Hindlimb muscle (tissue), 1 donor: ENCODE measurements around the gene TMEM150C. TPM values are rescaled to one million over a fixed set of nuclear protein-coding genes. Genes with fewer than 3 reads are reported as not detected.
A peak's percentile ranks its signal among the peaks of the same experiment; 100 is the strongest.
"Not testable (repeated sequence)": the region's sequence is repeated elsewhere in the genome, so short reads cannot be mapped to it uniquely, and the experiment has no call there.

ENCODE experiments used
- DNase-seq: peaks from one replicate; pipeline ENCODE4 v3.0.0-alpha.2; 2013
- polyA plus RNA-seq: library from polyadenylated mRNA; unstranded; fragments of 120-200 nt; gene quantifications from one replicate; pipeline ENCODE4 v1.2.1, GENCODE V29; 2013; ENCODE audit not compliant: insufficient read length

TMEM150C gene
- polyA plus RNA-seq, 1 donor: 3.5 TPM

- DNase-seq: no peak
These were observed 51.6 kb downstream of the TMEM150C start for GRCh38 chr4:82510216-82510615.

- DNase-seq: peak; percentile 56
These were observed 52.9 kb downstream of the TMEM150C start for GRCh38 chr4:82508806-82509428.

GRCh38 chr4:82508011-82508410, 53.8 kb downstream of the TMEM150C start:
- no peak for DNase-seq

DNA sequence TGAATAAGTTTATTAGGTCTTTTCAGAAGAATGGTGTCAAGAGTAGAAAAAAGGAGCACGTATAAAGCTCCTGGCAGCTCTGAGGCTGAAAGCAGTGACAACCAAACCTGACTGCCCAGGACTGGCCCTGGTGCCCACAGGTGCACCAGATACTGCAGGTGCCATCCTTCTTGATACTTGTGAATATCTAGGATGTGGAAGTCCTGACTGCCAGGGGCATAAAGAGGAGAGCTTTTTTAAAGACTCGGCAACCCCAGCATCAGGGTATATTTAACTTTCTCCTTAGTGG, 60.7 kb downstream of the TMEM150C start:
- DNase-seq: no peak

DNA sequence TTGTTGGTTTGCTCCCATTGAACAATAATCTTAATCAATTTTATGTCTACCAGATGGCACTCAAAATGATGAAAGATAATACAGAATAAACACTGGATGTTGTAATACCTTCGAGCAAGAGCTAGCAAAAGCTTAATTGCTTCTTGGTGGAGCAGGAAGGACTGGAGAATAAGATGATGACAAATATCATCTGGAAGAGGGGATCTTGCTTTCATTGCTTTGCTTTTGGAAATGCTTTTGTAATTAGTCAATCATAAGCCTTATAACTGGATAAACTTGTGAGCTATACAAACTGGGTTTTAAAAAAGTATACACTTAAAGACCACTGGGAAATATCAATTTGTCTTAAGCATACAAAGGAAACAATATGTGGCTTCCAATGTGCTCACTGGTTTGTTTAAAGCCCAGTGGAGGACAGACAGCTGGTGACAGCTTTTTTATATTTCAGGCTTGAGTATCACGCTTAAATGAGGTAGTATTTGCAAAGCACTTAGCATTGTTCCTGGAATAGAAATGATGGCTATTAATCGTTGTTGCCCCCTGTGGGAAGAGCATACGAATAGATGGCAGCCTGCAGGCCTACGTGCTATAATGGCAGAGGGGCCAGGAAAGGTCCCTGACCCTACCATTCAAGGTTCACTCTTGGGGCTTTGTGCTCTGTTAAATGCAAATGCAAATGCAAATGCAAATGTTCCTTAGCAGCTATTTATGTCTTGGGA, 61.2 kb downstream of the TMEM150C start:
- no peak for DNase-seq

DNA sequence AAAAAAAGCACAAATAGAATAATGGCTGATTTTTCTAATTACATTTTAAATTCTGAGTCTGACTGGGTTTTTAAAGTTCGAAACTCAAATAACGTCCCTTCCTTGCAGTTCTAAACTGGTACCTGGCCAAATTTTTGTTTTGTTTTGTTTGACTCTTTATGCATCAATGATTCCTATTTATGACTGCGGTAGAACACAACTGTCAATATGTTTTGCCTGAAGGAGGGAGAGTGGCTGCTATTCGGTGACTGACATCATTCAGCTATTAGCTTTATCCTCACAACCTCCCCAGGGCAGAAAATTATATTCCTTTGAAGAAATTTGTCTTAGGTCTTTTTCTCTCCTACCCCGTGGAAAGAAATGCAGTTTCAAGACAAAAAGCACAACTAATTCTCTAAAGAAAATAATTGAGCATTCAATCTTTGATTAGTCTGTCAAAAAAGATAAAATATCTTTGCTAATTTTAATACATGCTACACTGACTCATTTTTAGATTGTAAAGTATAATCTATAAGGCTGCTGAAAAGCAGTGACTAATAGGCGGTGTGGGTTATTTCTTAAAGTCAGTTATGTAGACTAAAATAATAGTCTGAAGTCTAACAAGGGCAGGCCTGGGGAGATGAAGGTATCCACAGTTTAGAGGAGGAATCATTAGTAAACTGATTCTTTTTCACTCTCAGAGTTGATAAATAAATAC, 61.9 kb downstream of the TMEM150C start:
- no peak for DNase-seq

DNA sequence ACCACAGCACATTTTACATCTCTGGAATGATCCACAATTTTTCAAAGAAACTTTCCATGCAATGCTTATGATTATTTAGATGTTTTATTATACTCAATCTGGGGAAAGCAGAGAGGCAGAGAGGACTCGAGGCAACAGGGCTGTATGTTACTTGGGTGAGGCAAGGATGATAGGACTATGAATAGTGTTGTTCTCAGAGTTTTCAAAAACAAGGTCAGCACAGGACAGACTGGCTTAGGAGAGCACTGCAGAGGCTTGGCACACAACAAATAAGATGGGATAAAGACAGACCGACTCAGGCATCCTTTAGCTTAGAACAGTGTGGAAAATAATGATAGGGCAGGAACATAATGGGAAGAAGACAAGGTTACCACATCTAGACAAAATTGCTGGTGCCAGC, 65.4 kb downstream of the TMEM150C start:
- no peak for DNase-seq

GRCh38 chr4:82495666-82496065, 66.1 kb downstream of the TMEM150C start:
- no peak for DNase-seq

- DNase-seq: no peak
These were observed 67.9 kb downstream of the TMEM150C start for GRCh38 chr4:82493721-82494425.

DNA sequence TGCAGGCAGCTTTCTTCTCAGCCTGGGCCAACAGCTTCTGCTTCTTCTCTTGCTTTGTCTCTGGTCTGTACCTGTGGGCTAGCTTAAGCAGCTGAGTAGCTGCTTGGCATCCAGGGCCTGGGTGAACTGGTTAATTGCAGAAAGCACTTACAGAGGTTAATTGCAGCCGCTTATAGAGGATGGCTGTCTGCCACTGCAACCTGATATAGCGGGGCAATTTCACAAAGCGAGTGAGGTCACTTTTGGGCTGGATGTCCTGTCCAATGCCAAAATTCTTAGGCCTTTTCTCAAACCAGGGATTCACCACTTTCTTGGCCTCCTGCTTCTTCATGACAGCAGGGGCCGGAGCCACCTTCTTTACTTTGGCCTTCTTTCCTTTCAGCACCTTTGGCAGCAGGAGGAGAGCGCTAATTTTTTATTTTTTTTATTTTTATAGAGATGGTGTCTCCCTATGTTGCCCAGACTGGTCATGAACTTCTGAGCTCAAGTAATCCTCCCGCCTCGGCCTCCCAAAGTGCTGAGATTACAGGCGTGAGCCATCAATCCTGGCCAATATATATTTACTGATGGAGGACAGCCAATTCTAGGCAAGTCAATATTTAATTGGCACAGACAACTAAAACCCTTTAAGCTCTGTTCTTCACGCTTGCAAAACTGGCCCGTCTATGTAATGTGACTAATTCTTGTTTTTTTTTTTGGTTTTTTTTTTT, 70.4 kb downstream of the TMEM150C start:
- DNase-seq: peak; percentile 18

DNA sequence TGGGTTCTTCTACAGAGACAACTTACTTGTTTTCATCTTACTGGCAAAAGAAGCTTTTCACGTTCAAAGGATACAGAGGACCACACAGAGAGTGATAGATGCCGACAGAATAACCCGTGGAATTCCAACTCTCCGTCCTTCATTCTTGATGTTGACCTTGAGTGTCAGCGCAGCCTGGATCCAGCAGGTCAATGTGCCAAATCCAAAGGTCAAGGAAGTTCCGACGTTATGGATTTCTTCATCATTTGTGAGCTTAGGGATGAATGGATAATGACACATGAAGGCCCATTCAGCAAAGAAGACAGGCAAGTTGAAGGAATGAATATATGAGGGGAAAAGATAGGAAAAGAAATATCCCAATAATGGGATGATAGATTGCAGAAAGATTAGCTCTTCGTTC, 71.8 kb downstream of the TMEM150C start:
- DNase-seq: no peak

GRCh38 chr4:82489076-82489475, 72.7 kb downstream of the TMEM150C start:
- no peak for DNase-seq

- DNase-seq: no peak
These were observed 76.6 kb downstream of the TMEM150C start for GRCh38 chr4:82484996-82485783.

GRCh38 chr4:82482387-82482786, 79.4 kb downstream of the TMEM150C start:
- DNase-seq: no peak

GRCh38 chr4:82481506-82481840, 80.3 kb downstream of the TMEM150C start:
- DNase-seq: no peak

GRCh38 chr4:82480771-82481505, 80.8 kb downstream of the TMEM150C start:
- no peak for DNase-seq

GRCh38 chr4:82479562-82479961, 82.2 kb downstream of the TMEM150C start:
- DNase-seq: no peak

- not testable (repeated sequence) for DNase-seq
These were observed 84.3 kb downstream of the TMEM150C start for GRCh38 chr4:82477469-82477868.

DNA sequence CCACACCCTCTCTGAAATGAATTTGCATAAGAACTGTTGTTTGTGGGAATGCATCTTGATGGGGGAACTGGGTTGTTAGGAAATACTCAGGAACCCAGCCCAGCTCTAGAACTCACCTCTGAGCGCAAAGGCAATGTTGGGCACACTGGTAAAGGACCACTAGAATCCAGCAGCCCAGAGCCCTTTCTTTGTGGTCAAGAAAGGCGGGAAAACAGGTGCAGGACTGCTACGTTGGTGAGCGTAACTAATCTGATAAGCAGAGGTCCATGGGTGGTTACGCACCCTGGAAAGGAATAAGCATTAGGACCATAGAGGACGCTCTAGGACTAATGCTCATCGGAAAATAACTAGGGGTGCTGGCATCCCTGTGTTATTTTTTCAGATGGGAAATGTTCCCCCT, 85.9 kb downstream of the TMEM150C start:
- DNase-seq: not testable (repeated sequence)

GRCh38 chr4:82473621-82474164, 88.1 kb downstream of the TMEM150C start:
- no peak for DNase-seq

GRCh38 chr4:82473080-82473479, 88.7 kb downstream of the TMEM150C start:
- DNase-seq: not testable (repeated sequence)
